KBM-7 (cell line): ENCODE measurements around the gene MYH6.
"Not testable (repeated sequence)": the region's sequence is repeated elsewhere in the genome, so short reads cannot be mapped to it uniquely, and the experiment has no call there.

Experiments used
- DNase-seq: peaks from one replicate; pipeline ENCODE4 v3.0.0-alpha.2; 2015
- in situ Hi-C: fragments of 300-500 bp; cut with MboI; formaldehyde crosslinking; loops from 2 replicates; pipeline ENCODE4 v1.14.3; 2020; ENCODE audit warnings: low sequenced_read_pairs, low pct_unique_long_range_greater_than_20kb, mixed read lengths

MYH6 gene

GRCh38 chr14:23407516-23408306, at the start of gene MYH6:
MYH6 (minus strand) TSS chr14:23408273; CDS start chr14:23407223, 1,050 bp downstream.
- in situ Hi-C loops = no loop called here

GRCh38 chr14:23456883-23457586, 49.0 kb upstream of the MYH6 start:
- DNase-seq, in situ Hi-C loops: not testable (repeated sequence)

More at GRCh38 chr14:23407516-23408306, at the start of gene MYH6:
- DNase-seq = no peak

- DNase-seq = peak; percentile 37
Observed at GRCh38 chr14:23454445-23454856, 46.4 kb upstream of the MYH6 start.

GRCh38 chr14:23452237-23452636, 44.2 kb upstream of the MYH6 start:
- DNase-seq = no peak
- in situ Hi-C loops = no loop called here

More at GRCh38 chr14:23454445-23454856, 46.4 kb upstream of the MYH6 start:
- in situ Hi-C loops = no loop called here

- no peak for DNase-seq
- in situ Hi-C loops = no loop called here
Observed at GRCh38 chr14:23450379-23450778, 42.3 kb upstream of the MYH6 start.

- DNase-seq = no peak
- in situ Hi-C loops = no loop called here
Observed at GRCh38 chr14:23449314-23449713, 41.2 kb upstream of the MYH6 start.

GRCh38 chr14:23447361-23448350, 39.6 kb upstream of the MYH6 start:
- in situ Hi-C loops = no loop called here
- DNase-seq = no peak

- in situ Hi-C loops = no loop called here
- no peak for DNase-seq
Observed at GRCh38 chr14:23446291-23446851, 38.3 kb upstream of the MYH6 start.

- DNase-seq = no peak
- in situ Hi-C loops = no loop called here
Observed at GRCh38 chr14:23445773-23446172, 37.7 kb upstream of the MYH6 start.

GRCh38 chr14:23444314-23444713, 36.2 kb upstream of the MYH6 start:
- in situ Hi-C loops = no loop called here

GRCh38 chr14:23443881-23444280, 35.8 kb upstream of the MYH6 start:
- in situ Hi-C loops = no loop called here

More at GRCh38 chr14:23444314-23444713, 36.2 kb upstream of the MYH6 start:
- DNase-seq = no peak

GRCh38 chr14:23443411-23443812, 35.3 kb upstream of the MYH6 start:
- in situ Hi-C loops = no loop called here
- no peak for DNase-seq

More at GRCh38 chr14:23443881-23444280, 35.8 kb upstream of the MYH6 start:
- DNase-seq = no peak

- no peak for DNase-seq
- in situ Hi-C loops = no loop called here
Observed at GRCh38 chr14:23442721-23443356, 34.8 kb upstream of the MYH6 start.

GRCh38 chr14:23441076-23441475, 33.0 kb upstream of the MYH6 start:
- in situ Hi-C loops = no loop called here

GRCh38 chr14:23439107-23439835, 31.2 kb upstream of the MYH6 start:
- DNase-seq = no peak
- in situ Hi-C loops = no loop called here

More at GRCh38 chr14:23441076-23441475, 33.0 kb upstream of the MYH6 start:
- DNase-seq = no peak

GRCh38 chr14:23438101-23438971, 30.3 kb upstream of the MYH6 start:
- in situ Hi-C loops = no loop called here
- no peak for DNase-seq
